ENCODE data around the gene PTCH2. TPM values are rescaled to one million over a fixed set of nuclear protein-coding genes. Genes with fewer than 3 reads are reported as not detected.

The PTCH2 gene
- total RNA-seq, 1 experiment from 2014 or later = 0.79 TPM

GRCh38 chr1:44810101-44810761, 32.8 kb downstream of the PTCH2 start:
- H3K79me2 ChIP-seq (ENCODE audit: insufficient read depth, low read length) = no peaks in the 10 kb centered on the region
- no peak overlapping the region for H2AK5ac ChIP-seq (ENCODE audit: insufficient read length, low read length)
- no peak overlapping the region for H4K91ac ChIP-seq (ENCODE audit: insufficient read length, low read depth, low read length)
- no peak overlapping the region for H3K56ac ChIP-seq (ENCODE audit: insufficient read length, low read depth, low read length)
- H3K27ac ChIP-seq (ENCODE audit: insufficient read length, low read depth, low read length) = no peak overlapping the region
- H2AFZ ChIP-seq (ENCODE audit: low read length) = no peak overlapping the region
- no peak overlapping the region; the same call in 1 of the 2 replicates for H3K14ac ChIP-seq (ENCODE audit: insufficient read depth, low read length)
- H3K9ac ChIP-seq (ENCODE audit: extremely low read depth, insufficient read length, low read length) = no peak overlapping the region
- no CpG with 5 or more reads among the region's 12 CpGs for WGBS (ENCODE audit: extremely low coverage, insufficient read length, low lambda C conversion rate)
- no peak overlapping the region for H2BK15ac ChIP-seq (ENCODE audit: low read depth, low read length)
- H4K8ac ChIP-seq (replicated peaks; ENCODE audit: insufficient read length, low read depth, low read length) = no peak overlapping the region
- TF ChIP-seq CTCF (conservative IDR thresholded peaks at IDR 0.05) = no peak
- Mint-ChIP-seq H3K27me3 (ENCODE audit: low read depth) (no peaks in the 10 kb centered on the region; the same call in 1 of the 2 replicates), H3K36me3 (ENCODE audit: insufficient read depth in 1 of 3, low read depth in 3 of 3) (peaks cover under 1 to 11% (median 9%) of the 10 kb centered on the region in 3 experiments; a peak in 6 of 7 replicates), H3K27ac (no peak overlapping the region), H3K4me3 (no peak overlapping the region), H3K4me1 (peaks cover 37 to 45% of the 10 kb centered on the region in 2 experiments), H3K9me3 (no peaks in the 10 kb centered on the region)
- H2BK20ac ChIP-seq (ENCODE audit: low read depth, low read length, poor library complexity, severe bottlenecking) = no peak overlapping the region
- no peaks in the 10 kb centered on the region for H4K20me1 ChIP-seq (ENCODE audit: control insufficient read depth, insufficient read depth, insufficient read length)
- no peaks in the 10 kb centered on the region for H3K27me3 ChIP-seq (ENCODE audit: insufficient read depth, low read length)
- H4K5ac ChIP-seq (ENCODE audit: insufficient read length, low read depth, low read length) = no peak overlapping the region
- peak; percentile 24 for DNase-seq
- H3K23ac ChIP-seq (ENCODE audit: insufficient read length, low read depth, low read length) = no peak overlapping the region
- no peak overlapping the region for H2BK120ac ChIP-seq (ENCODE audit: low read depth, low read length, poor library complexity, severe bottlenecking)
- peaks cover 7% of the 10 kb centered on the region for H3K23me2 ChIP-seq (ENCODE audit: insufficient read length, low read depth, low read length, poor library complexity, severe bottlenecking)
- no peak overlapping the region for H3T11ph ChIP-seq (ENCODE audit: low read length)
- H3K18ac ChIP-seq (ENCODE audit: insufficient read length, low read depth, low read length) = no peak overlapping the region
- no peak overlapping the region for H2BK5ac ChIP-seq (ENCODE audit: insufficient read length, low read length)
- peaks cover 10% of the 10 kb centered on the region; the same call in 1 of the 2 replicates for H3K4me1 ChIP-seq (ENCODE audit: insufficient read depth, low read length)
- H3K79me1 ChIP-seq (ENCODE audit: insufficient read depth, low read depth, low read length, poor library complexity, severe bottlenecking) = no peaks in the 10 kb centered on the region
- no peak overlapping the region for H3K4me2 ChIP-seq (ENCODE audit: insufficient read depth, insufficient read length, low read length)
- H2BK12ac ChIP-seq (ENCODE audit: insufficient read length, low read depth, low read length) = no peak overlapping the region
- no peak overlapping the region for H3K4ac ChIP-seq (ENCODE audit: low read depth, low read length)
- H3K9me3 ChIP-seq (ENCODE audit: control insufficient read depth, low read depth, low read length) = no peaks in the 10 kb centered on the region
